ENCODE results near the gene CARMIL1.
A peak's percentile ranks its signal among the peaks of the same experiment; 100 is the strongest.

Gene CARMIL1

GRCh38 chr6:25309886-25310285, 30.7 kb downstream of the CARMIL1 start:
- TF ChIP-seq ZSCAN18 (tag by site-specific recombination; IDR thresholded peaks at IDR 0.05) (no peak), ZFHX2 (tag by site-specific recombination; conservative IDR thresholded peaks at IDR 0.05) (peak; percentile 73), KLF10 (tag by site-specific recombination; IDR thresholded peaks at IDR 0.05) (no peak), EGR2 (tag by site-specific recombination; IDR thresholded peaks at IDR 0.05; ENCODE audit: low read depth) (peak; percentile 90), ZFP37 (tag by site-specific recombination; IDR thresholded peaks at IDR 0.05) (no peak), KLF1 (tag by site-specific recombination; IDR thresholded peaks at IDR 0.05) (peak; percentile 85)
- POLR2A ChIA-PET, result interaction anchor here (0.5 kb wide), 1 partner anchor 10 kb away, joined by 3 read pairs; no protein-coding TSS in a partner anchor
- no peaks in the 10 kb centered on the region for H3K36me3 ChIP-seq (ENCODE audit: control insufficient read depth in 2 of 2, insufficient read depth in 1 of 2, low read length in 2 of 2)
- CTCF ChIA-PET, result interaction anchor here (1.1 kb wide), 1 partner anchor 13 kb away, joined by 3 read pairs; no protein-coding TSS in a partner anchor
- no peaks in the 10 kb centered on the region for H3K9me3 ChIP-seq (ENCODE audit: control insufficient read depth, insufficient read depth, low read depth, low read length)
- peaks cover 22% of the 10 kb centered on the region for H3K4me1 ChIP-seq (ENCODE audit: control insufficient read depth, insufficient read depth, low read length)
- no peak overlapping the region for H3K27ac ChIP-seq (ENCODE audit: extremely low read depth, low read depth, low read length)
- H3K4me3 ChIP-seq (ENCODE audit: low read depth, low read length), result no peak overlapping the region

- CTCF ChIA-PET, result interaction anchor here (0.5 to 2.6 kb wide), 4 partner anchors 10 to 439 kb away, joined by 4 to 15 read pairs (median 4); no protein-coding TSS in a partner anchor
- Histone ChIP-seq H3K36me3 (ENCODE audit: control insufficient read depth in 2 of 2, insufficient read depth in 1 of 2, low read length in 2 of 2) (no peaks in the 10 kb centered on the region), H3K4me3 (ENCODE audit: low read depth, low read length) (no peak overlapping the region), H3K9me3 (ENCODE audit: control insufficient read depth, insufficient read depth, low read depth, low read length) (no peaks in the 10 kb centered on the region), H3K27ac (ENCODE audit: extremely low read depth, low read depth, low read length) (no peak overlapping the region), H3K4me1 (ENCODE audit: control insufficient read depth, insufficient read depth, low read length) (peaks cover 22% of the 10 kb centered on the region)
- TF ChIP-seq KLF1 (tag by site-specific recombination; IDR thresholded peaks at IDR 0.05) (peak; percentile 76), ZNF112 (tag by site-specific recombination; IDR thresholded peaks at IDR 0.05) (no peak), ZBTB6 (tag by site-specific recombination; IDR thresholded peaks at IDR 0.05) (peak; percentile 78; the same call in 1 of the 2 replicates)
- POLR2A ChIA-PET, result no interaction called here
Observed at GRCh38 chr6:25311331-25311840, 32.2 kb downstream of the CARMIL1 start.

- Histone ChIP-seq H3K4me1 (ENCODE audit: control insufficient read depth, insufficient read depth, low read length) (peaks cover 22% of the 10 kb centered on the region), H3K9me3 (ENCODE audit: control insufficient read depth, insufficient read depth, low read depth, low read length) (no peaks in the 10 kb centered on the region), H3K36me3 (ENCODE audit: control insufficient read depth in 2 of 2, insufficient read depth in 1 of 2, low read length in 2 of 2) (no peaks in the 10 kb centered on the region), H3K4me3 (ENCODE audit: low read depth, low read length) (no peak overlapping the region), H3K27ac (ENCODE audit: extremely low read depth, low read depth, low read length) (no peak overlapping the region)
- POLR2A ChIA-PET, result interaction anchor here (1.1 to 1.5 kb wide), 2 partner anchors 16 to 33 kb away, joined by 4 read pairs; partner anchors contain the start of gene CARMIL1
- CTCF ChIA-PET, result interaction anchor here (0.6 to 2.6 kb wide), 7 partner anchors 11 to 771 kb away, joined by 3 to 15 read pairs (median 3); no protein-coding TSS in a partner anchor
- no peak for TF ChIP-seq ZBTB26 (tag by site-specific recombination; optimal IDR thresholded peaks at IDR 0.05)
- no peak for TF ChIP-seq GLI4 (tag by site-specific recombination; IDR thresholded peaks at IDR 0.05)
- no peak for TF ChIP-seq REPIN1 (tag by site-specific recombination; IDR thresholded peaks at IDR 0.05; ENCODE audit: low read depth)
- TF ChIP-seq TSHZ1 (tag by site-specific recombination; IDR thresholded peaks at IDR 0.05; ENCODE audit: borderline replicate concordance), result no peak
- no peak for TF ChIP-seq ZNF157 (tag by site-specific recombination; IDR thresholded peaks at IDR 0.05)
- TF ChIP-seq MEIS1 (CRISPR knock-in tag; IDR thresholded peaks at IDR 0.05; ENCODE audit: borderline replicate concordance), result no peak
- TF ChIP-seq ZNF354C (tag by site-specific recombination; IDR thresholded peaks at IDR 0.05; ENCODE audit: borderline replicate concordance, low read depth), result no peak
- no peak for TF ChIP-seq ZNF571 (tag by site-specific recombination; IDR thresholded peaks at IDR 0.05)
- TF ChIP-seq ZNF23 (tag by site-specific recombination; IDR thresholded peaks at IDR 0.05; ENCODE audit: borderline replicate concordance), result no peak
- TF ChIP-seq PRDM10 (tag by site-specific recombination; IDR thresholded peaks at IDR 0.05), result no peak
- TF ChIP-seq SCRT2 (tag by site-specific recombination; IDR thresholded peaks at IDR 0.05), result 0 out of 2 replicates have a peak, but pooled peaks have one; percentile 10
Observed at GRCh38 chr6:25312034-25312620, 33.0 kb downstream of the CARMIL1 start.
